Measurements from ENCODE around the gene TRIM67.

GRCh38 chr1:231199868-231200267 is 38.0 kb downstream of the TRIM67 start:
- TF ChIP-seq CTCF (IDR thresholded peaks at IDR 0.05) (no peak), EZH2 (IDR thresholded peaks at IDR 0.05) (no peak), EZH2phosphoT487 (IDR thresholded peaks at IDR 0.05) (no peak)
